HEK293T (cell line): ENCODE data around the gene SON.
"Not testable (repeated sequence)": the region's sequence is repeated elsewhere in the genome, so short reads cannot be mapped to it uniquely, and the experiment has no call there.

Experiments
- CTCF ChIA-PET: fragments of 350-600 bp; formaldehyde crosslinking; extraction: SDS; loops from one replicate; lab custom pipeline; 2021; ENCODE audit warnings: antibody characterized with exemption, inconsistent platforms; lab: Yijun Ruan, JAX
- POLR2A ChIA-PET: fragments of 350-600 bp; formaldehyde crosslinking; extraction: SDS; loops from one replicate; lab custom pipeline; 2020; ENCODE audit warnings: antibody characterized with exemption, inconsistent platforms; lab: Yijun Ruan, JAX
- DNase-seq: peaks from one replicate; pipeline ENCODE4 v3.0.0; 2012; ENCODE audit warnings: mixed read lengths; ENCODE audit errors: extremely low spot score
- ARNT ChIP-seq: fragments of 450-650 bp; IDR thresholded peaks from 2 replicates; pipeline ENCODE4 v1.6.1; 2017; ENCODE audit warnings: mild to moderate bottlenecking
- BHLHE40 ChIP-seq: fragments of 450-650 bp; IDR thresholded peaks from 2 replicates; pipeline ENCODE4 v1.6.1; 2016; ENCODE audit warnings: mild to moderate bottlenecking, moderate library complexity, borderline replicate concordance
- CTBP1 ChIP-seq: fragments of 450-650 bp; IDR thresholded peaks from 2 replicates; pipeline ENCODE4 v1.6.1; 2016; ENCODE audit warnings: borderline replicate concordance
- ELF4 ChIP-seq: fragments of 450-650 bp; IDR thresholded peaks from 2 replicates; pipeline ENCODE4 v1.6.1; 2017; ENCODE audit warnings: antibody characterized with exemption
- FOXA1 ChIP-seq: fragments of 450-650 bp; IDR thresholded peaks from 2 replicates; pipeline ENCODE4 v1.6.1; 2016; ENCODE audit warnings: mild to moderate bottlenecking
- FOXK2 ChIP-seq: fragments of 450-650 bp; IDR thresholded peaks from 2 replicates; pipeline ENCODE4 v1.6.1; 2016; ENCODE audit warnings: mild to moderate bottlenecking
- FOXM1 ChIP-seq: fragments of 450-650 bp; IDR thresholded peaks from 2 replicates; pipeline ENCODE4 v1.6.1; 2017; ENCODE audit warnings: mild to moderate bottlenecking, borderline replicate concordance
- HDGF ChIP-seq: fragments of 450-650 bp; IDR thresholded peaks from 2 replicates; pipeline ENCODE4 v1.6.1; 2017; ENCODE audit warnings: antibody characterized with exemption, borderline replicate concordance
- L3MBTL2 ChIP-seq: fragments of 450-650 bp; conservative IDR thresholded peaks from 2 replicates; pipeline ENCODE4 v1.6.1; 2016; ENCODE audit warnings: mild to moderate bottlenecking
- LEF1 ChIP-seq: fragments of 450-650 bp; IDR thresholded peaks from 2 replicates; pipeline ENCODE4 v1.6.1; 2017; ENCODE audit warnings: mild to moderate bottlenecking, borderline replicate concordance
- NFRKB ChIP-seq: fragments of 450-650 bp; IDR thresholded peaks from 2 replicates; pipeline ENCODE4 v1.6.1; 2016; ENCODE audit warnings: mild to moderate bottlenecking, moderate library complexity
- PKNOX1 ChIP-seq: fragments of 450-650 bp; IDR thresholded peaks from 2 replicates; pipeline ENCODE4 v1.6.1; 2016
- SP1 ChIP-seq: fragments of 450-650 bp; IDR thresholded peaks from 2 replicates; pipeline ENCODE4 v1.6.1; 2017
- SUZ12 ChIP-seq: fragments of 450-650 bp; IDR thresholded peaks from 2 replicates; pipeline ENCODE4 v1.6.1; 2016; ENCODE audit warnings: mild to moderate bottlenecking
- TARDBP ChIP-seq: fragments of 450-650 bp; IDR thresholded peaks from 2 replicates; pipeline ENCODE4 v1.6.1; 2016
- ZNF384 ChIP-seq: fragments of 450-650 bp; IDR thresholded peaks from 2 replicates; pipeline ENCODE4 v1.6.1; 2016

SON gene

GRCh38 chr21:33568448-33568847 lies 25.6 kb downstream of the SON start:
- CTCF ChIA-PET = no interaction called here
- no peak for TF ChIP-seq CTBP1
- no peak for TF ChIP-seq FOXM1
- no peak for TF ChIP-seq ZNF384
- TF ChIP-seq FOXK2 = no peak
- TF ChIP-seq L3MBTL2 = no peak
- TF ChIP-seq HDGF = no peak
- no peak for TF ChIP-seq TARDBP
- TF ChIP-seq PKNOX1 = no peak
- no peak for TF ChIP-seq NFRKB
- no peak for TF ChIP-seq SUZ12
- DNase-seq = no peak
- POLR2A ChIA-PET = no interaction called here

- DNase-seq = no peak
- ChIA-PET CTCF (no interaction called here), POLR2A (no interaction called here)
- TF ChIP-seq PKNOX1 (no peak), NFRKB (no peak), SP1 (no peak), LEF1 (no peak), L3MBTL2 (no peak), FOXK2 (no peak), TARDBP (no peak), ARNT (no peak), FOXM1 (no peak), FOXA1 (no peak), ZNF384 (no peak), CTBP1 (no peak)
These were observed 27.2 kb downstream of the SON start for GRCh38 chr21:33569991-33570390.

- TF ChIP-seq BHLHE40 (no peak), HDGF (no peak), CTBP1 (no peak), SUZ12 (no peak), TARDBP (no peak), NFRKB (no peak), ZNF384 (no peak)
- ChIA-PET CTCF (interaction anchor here (2.0 kb wide), 1 partner anchor 33 kb away, joined by 5 read pairs; no protein-coding TSS in a partner anchor), POLR2A (no interaction called here)
- no peak for DNase-seq
These were observed 29.5 kb downstream of the SON start for GRCh38 chr21:33572350-33572749.

- CTCF ChIA-PET, POLR2A ChIA-PET, DNase-seq: not testable (repeated sequence)
These were observed 33.9 kb downstream of the SON start for GRCh38 chr21:33576741-33577141.

- ChIA-PET CTCF (no interaction called here), POLR2A (interaction anchor here (1.7 kb wide), 1 partner anchor 11 kb away, joined by 6 read pairs; the partner anchor contains the start of gene DONSON)
- no peak for TF ChIP-seq FOXA1
- no peak for TF ChIP-seq CTBP1
- TF ChIP-seq HDGF = no peak
- TF ChIP-seq NFRKB = no peak
- TF ChIP-seq FOXK2 = no peak
- no peak for TF ChIP-seq ZNF384
- TF ChIP-seq TARDBP = no peak
- TF ChIP-seq SP1 = no peak
- no peak for TF ChIP-seq LEF1
- no peak for TF ChIP-seq FOXM1
- TF ChIP-seq SUZ12 = no peak
These were observed 35.4 kb downstream of the SON start for GRCh38 chr21:33578214-33578613.

GRCh38 chr21:33578959-33579542 lies 36.2 kb downstream of the SON start:
- ChIA-PET CTCF (interaction anchor here (0.6 kb wide), 2 partner anchors 242 to 1115 kb away, joined by 4 to 7 read pairs; no protein-coding TSS in a partner anchor), POLR2A (interaction anchor here (1.7 kb wide), 1 partner anchor 10 kb away, joined by 6 read pairs; the partner anchor contains the start of gene DONSON)
- DNase-seq = no peak
- TF ChIP-seq CTBP1 (no peak), NFRKB (no peak), FOXA1 (no peak), ELF4 (no peak), LEF1 (no peak), ZNF384 (no peak), TARDBP (no peak)

More at GRCh38 chr21:33578214-33578613, 35.4 kb downstream of the SON start:
- no peak for DNase-seq

GRCh38 chr21:33584455-33584854 lies 41.6 kb downstream of the SON start:
- ChIA-PET POLR2A (interaction anchor here (2.9 kb wide), 1 partner anchor 10 kb away, joined by 7 read pairs; no protein-coding TSS in a partner anchor), CTCF (no interaction called here)
- TF ChIP-seq FOXA1 (no peak), LEF1 (no peak), HDGF (no peak), PKNOX1 (no peak), FOXK2 (no peak), NFRKB (no peak), FOXM1 (no peak), ELF4 (no peak), ZNF384 (no peak), CTBP1 (no peak), ARNT (no peak)

More at GRCh38 chr21:33584455-33584854, 41.6 kb downstream of the SON start:
- no peak for DNase-seq
